ENCODE data around the gene RANGAP1.

RANGAP1 gene

DNA sequence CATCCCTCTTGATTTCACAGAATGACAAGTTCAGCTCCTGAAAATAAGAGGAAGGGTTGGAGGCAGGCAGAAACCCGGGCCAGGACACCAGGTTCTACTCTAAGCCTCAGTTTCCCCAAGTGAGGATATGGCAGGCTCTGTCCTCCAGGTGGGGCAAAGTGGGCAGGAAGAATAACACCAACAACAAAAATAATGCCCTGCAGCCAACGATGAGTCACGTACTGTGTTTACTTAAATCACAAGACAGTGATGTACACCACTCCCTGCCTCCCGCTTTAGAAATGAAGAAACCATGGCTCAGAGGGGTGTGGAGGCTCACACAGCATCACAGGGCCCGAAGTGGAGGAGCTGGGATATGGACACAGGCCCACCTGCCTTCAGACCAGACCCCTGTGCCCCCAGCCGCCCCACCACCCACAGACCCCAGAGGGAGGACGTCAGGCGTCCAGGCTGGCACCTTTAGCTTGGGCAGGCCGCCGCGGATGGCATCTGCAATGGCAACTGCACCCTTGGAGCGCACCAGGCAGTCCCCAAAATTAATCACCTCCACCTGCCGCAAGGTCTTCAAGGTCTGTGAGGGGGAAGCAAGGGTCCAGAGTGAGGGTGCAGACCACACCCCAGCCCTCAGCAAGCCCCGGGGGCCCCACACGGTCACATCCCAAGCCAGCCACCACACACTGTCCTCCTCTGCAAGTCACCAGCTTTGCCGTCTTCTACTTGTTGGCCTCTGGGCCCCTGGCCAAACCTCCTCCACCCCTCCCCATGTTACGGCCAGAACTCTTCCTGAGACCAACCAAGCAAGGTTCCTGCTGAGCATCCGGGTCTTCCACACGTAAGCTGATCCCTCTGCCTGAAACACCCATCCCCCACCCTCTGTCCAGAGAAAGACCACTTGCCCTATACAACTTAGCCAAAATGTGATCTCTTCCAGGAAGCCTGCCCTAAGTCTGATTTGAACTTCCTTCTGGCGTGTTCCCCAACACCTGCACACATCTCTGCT is 29.4 kb downstream of the RANGAP1 start:
- no peak for DNase-seq

DNA sequence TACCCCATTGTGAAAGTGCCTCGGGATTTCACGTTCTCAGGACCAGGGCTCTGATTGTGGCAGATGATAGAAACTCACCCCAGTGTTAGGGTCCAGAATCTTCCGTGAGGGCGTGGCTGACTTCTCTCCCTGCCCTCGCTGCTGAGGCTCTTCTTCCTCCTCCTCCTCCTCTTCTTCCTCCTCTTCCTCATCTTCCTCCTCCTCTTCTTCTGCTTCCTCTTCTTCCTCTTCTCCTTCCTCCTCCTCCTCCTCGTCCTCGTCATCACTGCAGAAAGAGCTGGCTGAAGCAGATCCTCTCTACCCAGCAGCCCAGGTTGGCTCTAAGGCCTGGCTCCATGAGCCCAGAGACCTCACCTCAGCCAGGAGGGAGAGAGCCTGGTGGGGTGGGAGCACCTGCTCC is 31.8 kb downstream of the RANGAP1 start:
- DNase-seq = no peak

DNA sequence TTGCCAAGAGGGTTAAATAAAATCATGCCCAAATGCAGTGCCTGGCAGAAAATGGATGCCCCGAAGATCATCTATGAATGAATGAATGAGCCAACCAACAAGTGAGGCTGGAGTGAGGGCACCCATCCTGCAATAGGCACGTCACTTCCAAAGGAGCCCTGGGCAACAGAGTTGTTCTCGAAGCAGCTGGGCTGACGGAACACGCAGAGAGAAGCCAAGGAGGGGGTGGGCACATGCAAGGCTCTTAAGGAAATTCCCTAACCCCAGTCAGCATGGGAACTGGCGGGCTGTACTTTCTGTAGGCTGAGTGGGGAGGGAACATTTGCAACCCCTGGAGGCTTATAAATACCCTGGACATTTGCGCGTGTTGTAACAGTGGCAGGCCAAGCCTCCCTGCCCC is 33.6 kb downstream of the RANGAP1 start:
- no peak for DNase-seq

GRCh38 chr22:41250127-41250526 is 35.9 kb downstream of the RANGAP1 start:
- DNase-seq = no peak

DNA sequence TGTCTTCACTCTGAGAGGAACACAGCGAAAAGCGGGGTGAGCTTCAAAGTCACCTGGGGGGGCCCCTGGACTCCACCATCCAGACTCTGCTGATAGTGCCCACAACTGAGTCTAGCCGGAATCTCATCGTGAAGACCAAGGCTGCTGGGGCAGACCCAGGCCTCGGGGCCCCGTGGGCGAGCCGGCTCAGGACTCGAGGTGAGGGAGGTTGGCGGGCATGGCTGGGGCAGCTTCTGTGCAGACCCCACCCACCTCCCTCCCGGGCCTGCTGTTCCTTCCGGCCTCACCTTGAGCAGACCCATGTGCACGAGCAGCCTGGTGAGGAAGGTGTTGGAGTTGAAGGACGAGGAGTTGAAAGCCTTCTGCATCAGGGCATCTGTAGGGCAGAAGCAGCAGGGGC is 36.5 kb downstream of the RANGAP1 start:
- no peak for DNase-seq

DNA sequence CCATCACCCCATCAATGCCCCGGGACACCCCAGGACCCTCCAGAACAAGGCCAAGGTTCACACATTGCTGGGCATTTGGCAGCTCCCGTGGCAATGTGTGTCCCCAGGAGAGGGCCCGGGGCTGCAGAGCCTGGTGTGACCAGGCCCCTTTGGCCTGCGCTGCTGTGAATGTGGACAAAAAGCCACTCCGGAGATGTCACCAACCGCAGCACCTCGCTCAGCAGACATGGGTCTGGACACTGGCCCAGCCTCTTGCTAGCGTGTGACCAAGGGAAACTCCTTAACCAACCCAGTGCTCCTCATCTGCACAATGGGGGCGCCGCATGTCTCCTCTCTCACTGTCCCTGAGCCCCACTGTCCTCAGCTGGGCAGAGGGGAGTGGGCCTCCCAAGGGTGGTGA is 37.2 kb downstream of the RANGAP1 start:
- no peak for DNase-seq

DNA sequence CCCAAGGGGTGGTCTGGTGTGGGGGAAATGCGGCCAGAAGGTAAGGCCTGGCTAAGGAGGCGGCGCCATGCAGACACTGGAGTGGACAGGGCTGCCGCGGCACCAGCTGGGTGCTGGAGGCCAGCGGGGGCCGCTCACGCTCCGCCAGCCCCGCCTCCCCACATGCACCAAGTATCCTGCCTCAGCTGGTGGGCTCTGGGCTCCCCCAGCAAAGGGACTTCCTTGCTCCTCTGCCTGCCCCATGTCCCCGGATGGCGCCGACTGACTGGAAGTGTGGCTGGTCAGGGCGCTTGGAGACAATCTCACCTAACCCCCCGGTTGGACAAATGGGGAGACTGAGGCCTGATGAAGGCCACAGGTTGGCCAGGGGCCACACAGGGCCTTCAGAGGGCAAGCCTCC is 37.7 kb downstream of the RANGAP1 start:
- no peak for DNase-seq

DNA sequence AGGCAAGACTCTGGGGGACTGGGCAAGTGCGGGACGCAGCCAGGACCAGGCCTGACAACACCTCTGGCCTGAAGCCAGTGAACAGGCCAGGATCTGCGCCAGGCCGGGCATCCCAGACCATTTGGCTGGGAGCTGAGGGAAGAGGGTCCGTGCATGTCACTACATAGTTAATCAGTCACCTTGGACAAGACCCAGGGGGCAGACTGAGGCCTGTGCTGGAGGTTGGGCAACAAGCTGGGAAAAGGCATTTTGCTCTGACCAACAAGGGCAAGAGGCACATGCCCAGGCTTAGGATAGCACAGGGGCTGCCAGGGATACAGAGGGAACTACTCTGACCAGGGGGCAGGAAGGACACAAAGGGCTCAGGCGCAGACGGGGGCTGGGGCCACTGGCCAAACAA is 38.3 kb downstream of the RANGAP1 start:
- DNase-seq = no peak

DNA sequence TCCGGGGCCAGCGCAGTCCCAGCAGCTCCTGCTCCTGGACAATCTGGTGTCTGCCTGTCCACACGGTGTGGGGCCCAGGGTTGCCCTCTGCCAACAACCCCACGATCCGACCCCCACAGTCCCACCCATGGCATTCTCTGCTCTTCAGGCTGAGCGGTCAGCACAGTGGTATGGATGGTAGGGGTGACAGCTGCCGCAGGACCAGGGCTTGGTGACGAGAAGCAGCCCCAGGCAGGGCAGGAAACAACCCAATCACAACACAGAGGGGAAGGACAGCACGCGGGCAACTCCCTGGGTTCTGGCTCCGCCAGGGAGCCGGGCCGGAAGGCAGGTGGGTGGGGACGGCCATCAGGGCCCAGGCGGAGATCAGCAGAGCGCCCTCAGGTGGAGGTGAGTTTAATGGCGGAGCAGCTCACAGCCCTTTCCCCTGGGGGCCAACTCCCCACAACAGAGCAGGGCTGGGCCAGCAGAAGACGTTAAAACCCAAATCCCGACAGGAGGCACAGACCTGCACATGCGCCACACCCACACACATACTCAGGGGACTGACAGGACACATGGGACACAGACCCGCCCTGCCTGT is 40.0 kb downstream of the RANGAP1 start:
- DNase-seq = no peak

GRCh38 chr22:41243361-41243760 is 42.6 kb downstream of the RANGAP1 start:
- DNase-seq = no peak

- DNase-seq = no peak
Observed at GRCh38 chr22:41242396-41243117, 43.4 kb downstream of the RANGAP1 start.

DNA sequence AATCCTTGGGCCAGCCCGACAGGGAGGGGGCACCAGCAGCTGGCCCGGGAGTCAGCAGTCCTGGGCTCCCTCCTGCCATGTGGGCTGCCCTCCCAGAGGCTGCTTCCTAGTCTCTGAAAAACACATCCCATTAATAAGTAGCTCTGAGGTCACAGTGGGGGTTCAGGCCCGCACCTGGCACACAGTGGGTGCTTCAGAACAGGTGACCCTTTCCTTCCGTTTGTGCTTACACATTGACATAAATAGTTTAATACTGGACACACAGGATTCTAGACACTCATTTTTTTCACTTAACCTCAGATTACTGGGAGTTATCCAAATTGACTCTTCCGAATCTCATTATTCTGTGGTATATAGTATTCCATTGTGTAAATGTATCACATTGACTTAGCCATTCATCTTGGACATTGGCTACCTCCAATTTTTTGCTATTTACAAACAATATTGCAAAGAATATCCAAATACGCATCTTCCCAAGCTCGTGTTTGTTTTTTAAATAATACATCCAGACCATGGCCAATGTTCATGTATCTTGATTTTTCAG is 44.8 kb downstream of the RANGAP1 start:
- DNase-seq = no peak

GRCh38 chr22:41240377-41241132 is 45.4 kb downstream of the RANGAP1 start, which contains the start of gene CHADL:
Gene CHADL, minus strand, starts transcription at chr22:41240931. Its CDS starts 50 bp downstream, at chr22:41240881.
- no peak for DNase-seq

GRCh38 chr22:41239443-41240128 is 46.4 kb downstream of the RANGAP1 start:
- DNase-seq = no peak

- DNase-seq = no peak
Observed at GRCh38 chr22:41238570-41239442, 47.2 kb downstream of the RANGAP1 start.

DNA sequence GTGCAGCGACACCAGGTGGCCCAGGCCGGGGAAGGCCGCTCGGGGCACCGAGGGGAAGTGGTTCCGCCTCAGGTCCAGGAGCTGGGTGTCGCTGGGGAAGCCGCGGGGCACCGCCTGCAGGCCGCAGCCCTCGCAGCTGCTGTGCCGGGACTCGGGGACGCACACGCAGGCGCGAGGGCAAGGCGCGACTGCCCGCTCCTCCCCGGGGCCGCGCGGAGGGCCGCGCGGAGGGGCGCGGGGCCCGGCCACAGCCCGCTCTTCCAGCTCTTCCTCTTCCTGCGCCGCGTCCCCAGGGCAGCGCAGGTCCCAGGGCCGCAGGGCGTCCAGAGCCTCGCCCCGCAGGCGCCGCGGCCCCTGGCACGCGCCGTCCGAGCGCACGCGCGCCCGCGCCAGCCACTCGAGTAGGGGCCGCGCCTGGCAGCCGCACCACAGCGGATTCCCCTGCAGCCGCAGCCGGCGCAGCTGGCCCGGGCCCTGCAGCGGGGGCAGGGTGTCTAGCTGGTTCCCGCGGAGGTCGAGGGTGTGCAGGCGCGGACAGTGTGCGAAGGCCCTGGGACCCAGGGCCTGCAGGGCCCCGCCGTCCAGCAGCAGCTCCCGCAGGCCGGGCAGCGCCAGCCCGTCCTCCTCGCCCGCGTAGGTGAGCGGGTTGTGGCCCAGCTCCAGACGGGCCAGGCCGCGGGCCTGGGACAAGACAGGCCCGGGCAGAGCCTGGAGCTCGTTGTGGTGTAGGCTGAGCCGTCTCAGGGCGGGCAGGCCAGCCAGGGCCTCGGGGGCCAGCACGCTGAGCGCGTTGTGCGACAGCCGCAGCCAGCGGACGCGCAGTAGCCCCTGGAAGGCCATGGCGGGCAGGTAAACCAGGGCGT is 48.0 kb downstream of the RANGAP1 start:
- DNase-seq = peak; percentile 89

DNA sequence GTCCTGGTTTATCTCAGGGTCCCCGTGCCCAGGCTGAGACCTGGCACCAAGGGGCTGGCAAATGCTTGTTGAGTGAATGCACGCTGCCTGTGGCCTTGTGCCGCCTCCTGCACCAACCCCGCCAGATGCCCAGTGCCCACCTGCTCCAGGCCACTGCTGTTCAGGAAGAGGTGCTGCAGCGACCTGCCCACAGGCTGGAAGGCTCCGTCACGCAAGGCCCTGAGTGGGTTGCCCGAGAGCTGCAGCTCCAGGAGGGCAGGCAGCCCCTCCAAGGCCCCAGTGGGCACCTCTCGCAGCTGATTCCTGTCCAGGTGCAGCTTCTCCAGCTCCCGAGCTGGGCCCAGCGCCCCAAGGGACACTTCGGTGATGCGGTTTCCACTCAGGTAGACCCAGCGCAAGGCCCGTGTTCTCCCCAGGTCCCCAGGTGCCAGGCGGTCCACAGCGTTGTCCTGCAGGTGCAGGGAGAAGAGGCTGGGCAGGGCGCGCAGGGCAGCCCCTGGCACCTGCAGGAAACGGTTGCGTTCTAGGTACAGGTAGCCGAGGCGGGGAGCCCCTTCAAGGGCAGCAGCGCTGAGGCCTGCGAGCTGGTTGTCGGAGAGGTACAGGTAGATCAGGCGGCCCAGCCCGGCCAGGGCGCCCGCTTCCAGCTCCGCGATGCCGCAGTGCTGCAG is 48.8 kb downstream of the RANGAP1 start:
- no peak for DNase-seq

GRCh38 chr22:41234815-41235695 is 50.9 kb downstream of the RANGAP1 start:
- no peak for DNase-seq
